ENCODE data around the gene MCCD1.

Gene MCCD1

DNA sequence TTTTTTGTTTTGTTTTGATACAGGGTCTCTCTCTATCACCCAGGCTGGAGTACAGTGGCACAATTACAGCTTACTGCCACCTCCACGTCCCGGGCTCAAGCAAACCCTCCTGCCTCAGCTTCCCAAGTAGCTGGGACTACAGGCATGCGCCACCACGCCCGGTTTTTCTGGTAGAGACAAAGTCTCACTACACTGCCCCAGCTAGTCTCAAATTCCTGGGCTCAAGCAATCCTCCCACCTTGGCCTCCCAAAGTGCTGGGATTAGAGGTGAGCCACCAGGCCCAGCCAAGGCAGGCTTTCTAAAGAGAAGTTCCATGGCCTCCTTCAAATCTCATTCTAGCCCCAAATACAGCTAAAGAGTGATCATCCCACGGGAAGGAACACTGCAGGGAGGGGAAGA is 5.2 kb downstream of the MCCD1 start:
- Histone ChIP-seq H3K79me2 (ENCODE audit: insufficient read depth, low read depth) (peaks cover 33% of the 10 kb centered on the region), H3K4me2 (no peak overlapping the region), H3K27me3 (ENCODE audit: insufficient read depth, low read depth) (no peaks in the 10 kb centered on the region), H3K4me1 (ENCODE audit: low read depth, poor library complexity, severe bottlenecking) (peaks cover 17% of the 10 kb centered on the region), H3K4me3 (IDR thresholded peaks at IDR 0.05; ENCODE audit: insufficient read depth, low read depth, low read length) (no peak overlapping the region), H3K36me3 (ENCODE audit: insufficient read depth) (peaks cover 21% of the 10 kb centered on the region; the same call in 1 of the 2 replicates), H4K20me1 (ENCODE audit: insufficient read depth) (peaks cover 24% of the 10 kb centered on the region), H3K27ac (no peak overlapping the region), H3K9ac (no peak overlapping the region), H2AFZ (ENCODE audit: low read depth) (no peak overlapping the region)
- TF ChIP-seq, protein P1, sequence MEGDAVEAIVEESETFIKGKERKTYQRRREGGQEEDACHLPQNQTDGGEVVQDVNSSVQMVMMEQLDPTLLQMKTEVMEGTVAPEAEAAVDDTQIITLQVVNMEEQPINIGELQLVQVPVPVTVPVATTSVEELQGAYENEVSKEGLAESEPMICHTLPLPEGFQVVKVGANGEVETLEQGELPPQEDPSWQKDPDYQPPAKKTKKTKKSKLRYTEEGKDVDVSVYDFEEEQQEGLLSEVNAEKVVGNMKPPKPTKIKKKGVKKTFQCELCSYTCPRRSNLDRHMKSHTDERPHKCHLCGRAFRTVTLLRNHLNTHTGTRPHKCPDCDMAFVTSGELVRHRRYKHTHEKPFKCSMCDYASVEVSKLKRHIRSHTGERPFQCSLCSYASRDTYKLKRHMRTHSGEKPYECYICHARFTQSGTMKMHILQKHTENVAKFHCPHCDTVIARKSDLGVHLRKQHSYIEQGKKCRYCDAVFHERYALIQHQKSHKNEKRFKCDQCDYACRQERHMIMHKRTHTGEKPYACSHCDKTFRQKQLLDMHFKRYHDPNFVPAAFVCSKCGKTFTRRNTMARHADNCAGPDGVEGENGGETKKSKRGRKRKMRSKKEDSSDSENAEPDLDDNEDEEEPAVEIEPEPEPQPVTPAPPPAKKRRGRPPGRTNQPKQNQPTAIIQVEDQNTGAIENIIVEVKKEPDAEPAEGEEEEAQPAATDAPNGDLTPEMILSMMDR (conservative IDR thresholded peaks at IDR 0.05; ENCODE audit: low read depth, low read length): no peak

DNA sequence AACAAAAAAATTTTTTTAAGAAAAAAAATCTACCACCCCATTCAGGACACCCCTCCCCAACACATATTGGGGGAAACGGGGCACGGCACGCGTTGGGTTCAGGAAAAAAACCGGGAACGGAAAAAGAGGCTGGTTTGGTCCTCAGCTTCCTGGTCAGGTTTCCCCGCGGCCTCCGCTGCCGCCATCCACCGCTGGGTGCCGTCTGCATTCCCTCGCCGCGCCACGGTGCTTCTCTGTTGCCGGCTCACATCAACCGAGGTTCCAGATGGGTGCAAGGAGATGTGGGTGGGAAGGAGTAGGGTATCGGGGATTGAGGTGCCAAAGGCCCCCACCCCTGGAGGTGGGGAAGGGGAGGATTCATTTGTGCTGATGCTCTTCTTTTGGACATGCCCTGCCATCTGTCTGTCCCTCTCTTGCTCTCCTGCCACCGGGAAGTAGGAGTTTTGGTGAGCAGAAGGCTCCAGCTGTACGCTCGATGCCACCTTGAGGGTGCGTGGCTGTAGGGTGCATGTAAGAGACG is 5.8 kb downstream of the MCCD1 start:
- Histone ChIP-seq H3K36me3 (ENCODE audit: insufficient read depth) (peaks cover 21% of the 10 kb centered on the region; the same call in 1 of the 2 replicates), H2AFZ (ENCODE audit: low read depth) (no peak overlapping the region), H3K4me2 (no peak overlapping the region), H3K4me3 (IDR thresholded peaks at IDR 0.05; ENCODE audit: insufficient read depth, low read depth, low read length) (no peak overlapping the region), H3K9ac (no peak overlapping the region), H3K4me1 (ENCODE audit: low read depth, poor library complexity, severe bottlenecking) (peaks cover 23% of the 10 kb centered on the region), H3K27ac (no peak overlapping the region), H4K20me1 (ENCODE audit: insufficient read depth) (peaks cover 27% of the 10 kb centered on the region), H3K79me2 (ENCODE audit: insufficient read depth, low read depth) (peaks cover 39% of the 10 kb centered on the region), H3K27me3 (ENCODE audit: insufficient read depth, low read depth) (no peaks in the 10 kb centered on the region)
- TF ChIP-seq, protein P1 (conservative IDR thresholded peaks at IDR 0.05; ENCODE audit: low read depth, low read length): no peak

DNA sequence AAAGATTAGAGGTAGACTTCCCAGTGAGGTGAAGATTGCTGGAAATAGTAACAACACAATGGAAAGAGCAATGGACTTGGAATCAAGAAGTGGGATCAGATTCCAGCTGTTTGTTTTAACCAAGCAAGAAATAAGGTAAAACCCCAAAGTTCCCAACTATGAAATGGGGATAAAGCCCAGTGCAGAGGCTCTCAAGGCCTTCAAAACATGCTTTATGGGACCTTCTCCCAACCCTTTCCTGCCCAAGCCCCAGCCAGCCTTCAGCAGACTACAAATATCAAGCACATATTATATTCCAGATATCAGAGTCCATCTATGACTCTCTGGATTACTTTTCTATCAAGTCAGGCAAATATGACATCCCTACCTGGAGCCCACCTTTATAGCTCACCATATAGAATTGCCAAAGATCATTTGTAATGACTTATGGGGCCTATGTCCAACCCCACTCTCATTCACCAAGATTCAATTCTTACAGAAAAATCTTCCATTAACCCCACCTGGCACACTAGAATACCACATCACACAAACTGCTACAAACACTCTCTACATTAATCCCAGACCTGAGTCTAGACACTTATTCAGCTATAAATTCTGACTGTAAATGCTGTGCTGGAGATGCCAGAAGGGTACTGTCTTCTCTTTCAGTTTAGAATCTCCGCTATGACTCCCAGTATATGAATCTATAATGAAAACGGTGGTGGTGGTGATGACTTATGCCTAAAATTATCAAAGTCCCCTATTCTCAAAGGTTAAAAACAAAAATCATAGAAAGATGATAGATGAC is 7.0 kb downstream of the MCCD1 start:
- Histone ChIP-seq H3K27me3 (ENCODE audit: insufficient read depth, low read depth) (no peaks in the 10 kb centered on the region), H3K4me1 (ENCODE audit: low read depth, poor library complexity, severe bottlenecking) (peaks cover 34% of the 10 kb centered on the region), H3K79me2 (ENCODE audit: insufficient read depth, low read depth) (peaks cover 50% of the 10 kb centered on the region), H3K4me2 (no peak overlapping the region), H3K27ac (no peak overlapping the region), H3K9ac (no peak overlapping the region), H3K4me3 (IDR thresholded peaks at IDR 0.05; ENCODE audit: insufficient read depth, low read depth, low read length) (no peak overlapping the region), H4K20me1 (ENCODE audit: insufficient read depth) (peaks cover 33% of the 10 kb centered on the region), H3K36me3 (ENCODE audit: insufficient read depth) (peaks cover 24% of the 10 kb centered on the region; the same call in 1 of the 2 replicates), H2AFZ (ENCODE audit: low read depth) (no peak overlapping the region)
- TF ChIP-seq, protein P1 (conservative IDR thresholded peaks at IDR 0.05; ENCODE audit: low read depth, low read length): no peak

DNA sequence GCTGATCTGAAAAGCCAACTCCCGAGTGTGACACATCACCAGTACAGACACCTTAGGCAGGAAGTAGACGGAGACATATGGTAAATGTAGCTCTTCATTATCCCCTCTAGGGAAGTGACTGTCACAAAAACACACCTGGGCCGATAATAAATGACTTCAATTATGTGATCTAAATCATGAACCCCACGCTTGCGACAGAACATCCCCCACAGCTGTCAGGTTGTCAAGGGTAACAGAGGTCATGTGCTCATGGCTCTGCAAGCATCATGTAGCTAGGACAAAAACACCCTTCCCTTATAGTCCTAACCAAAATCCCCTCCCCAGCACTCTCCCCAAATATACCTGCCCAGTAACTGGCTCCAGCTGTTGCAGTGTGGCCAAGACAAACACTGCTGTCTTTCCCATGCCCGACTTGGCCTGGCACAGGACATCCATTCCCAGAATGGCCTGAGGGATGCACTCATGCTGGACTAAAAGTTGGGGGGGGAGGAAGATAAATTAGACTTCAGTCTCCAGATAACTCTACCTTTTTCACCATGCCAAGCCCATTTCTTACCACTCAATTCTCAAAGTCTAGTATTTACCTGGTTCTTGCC is 10.1 kb downstream of the MCCD1 start:
- H3K27me3 ChIP-seq (ENCODE audit: insufficient read depth, low read depth): no peaks in the 10 kb centered on the region
- no peak overlapping the region for H3K27ac ChIP-seq
- peaks cover 24% of the 10 kb centered on the region; the same call in 1 of the 2 replicates for H3K36me3 ChIP-seq (ENCODE audit: insufficient read depth)

More for the DNA sequence above, 10.1 kb downstream of the MCCD1 start:
- Histone ChIP-seq H3K4me1 (ENCODE audit: low read depth, poor library complexity, severe bottlenecking) (peaks cover 35% of the 10 kb centered on the region), H3K79me2 (ENCODE audit: insufficient read depth, low read depth) (peaks cover 70% of the 10 kb centered on the region), H2AFZ (ENCODE audit: low read depth) (no peak overlapping the region), H3K9ac (no peak overlapping the region), H3K4me2 (peak overlapping the region; percentile 99; the same call in 1 of the 2 replicates), H3K4me3 (IDR thresholded peaks at IDR 0.05; ENCODE audit: insufficient read depth, low read depth, low read length) (no peak overlapping the region), H4K20me1 (ENCODE audit: insufficient read depth) (peaks cover 33% of the 10 kb centered on the region)
- TF ChIP-seq, protein P1 (conservative IDR thresholded peaks at IDR 0.05; ENCODE audit: low read depth, low read length): no peak
